ENCODE data around the gene RPL27.

- TF ChIP-seq POLR2AphosphoS5 (IDR thresholded peaks at IDR 0.05) (no peak), CTCF (IDR thresholded peaks at IDR 0.05) (no peak), POLR2A (IDR thresholded peaks at IDR 0.05) (no peak)
These were observed 30.3 kb upstream of the RPL27 start for GRCh38 chr17:42967925-42968324.
